ENCODE results near the gene NECAB2. TPM values are rescaled to one million over a fixed set of nuclear protein-coding genes. Genes with fewer than 3 reads are reported as not detected.

NECAB2 gene
- total and polyA plus RNA-seq, 2 of the 8 experiments (the other 6 are each of a cell fraction or from before 2014, with no cell fraction given), result 3.6 to 4.2 TPM

DNA sequence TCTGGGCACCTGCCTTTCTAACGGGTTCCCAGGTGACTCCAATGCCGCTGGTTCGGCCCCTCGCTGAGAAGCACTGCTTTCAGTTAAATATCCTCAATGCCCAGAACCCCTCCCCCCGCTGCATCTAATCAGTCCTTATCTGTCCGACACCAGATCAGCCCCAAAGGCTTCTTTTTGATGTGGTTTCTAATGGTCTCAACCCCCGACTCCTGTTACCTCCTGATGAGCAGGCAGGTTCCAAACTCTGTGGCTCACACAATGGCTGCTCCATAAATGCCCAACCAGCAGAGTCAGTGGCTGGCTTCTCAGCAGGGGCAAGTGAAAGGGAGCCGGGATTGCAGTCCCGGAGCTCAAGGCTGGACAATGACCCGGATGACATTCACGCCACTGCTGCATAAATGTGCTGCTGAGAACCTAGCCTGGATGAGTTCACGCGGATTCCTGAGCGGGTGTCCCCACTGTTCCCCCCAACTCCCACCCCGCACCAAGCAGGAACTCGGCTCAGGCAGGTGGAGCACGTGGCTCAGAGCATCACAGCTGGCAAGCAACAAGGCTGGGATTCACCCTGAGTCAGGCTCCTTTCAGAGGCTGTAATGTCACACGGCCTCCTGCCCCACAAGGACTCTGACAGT lies 75.6 kb downstream of the NECAB2 start:
- no peak for DNase-seq (ENCODE audit: low read depth in 1 of 2, low spot score in 2 of 2)
- Histone ChIP-seq H3K4me1 (replicated peaks in 1 of 4; ENCODE audit: control insufficient read depth in 3 of 4, insufficient read depth in 4 of 4, low read length in 3 of 4) (peaks cover 0 to 12% (median 9%) of the 10 kb centered on the region in 4 experiments; a peak in 6 of 7 replicates), H2BK20ac (ENCODE audit: low read length) (no peak overlapping the region), H3K9me3 (ENCODE audit: insufficient read depth in 2 of 2, low read depth in 1 of 2, low read length in 1 of 2) (no peaks in the 10 kb centered on the region), H3K18ac (ENCODE audit: extremely low read depth, low read length) (no peak overlapping the region), H4K20me1 (replicated peaks in 1 of 2; ENCODE audit: control insufficient read depth in 1 of 2, insufficient read depth in 2 of 2, low read length in 2 of 2) (no peaks in the 10 kb centered on the region), H2BK15ac (ENCODE audit: low read length) (no peak overlapping the region), H3K23me2 (ENCODE audit: low read depth, low read length) (no peaks in the 10 kb centered on the region), H2AK5ac (ENCODE audit: low read depth, low read length) (no peak overlapping the region), H3K23ac (ENCODE audit: insufficient read length) (no peak overlapping the region), H4K91ac (replicated peaks; ENCODE audit: insufficient read length, low read length) (no peak overlapping the region), H3K27me3 (replicated peaks in 1 of 4; ENCODE audit: control insufficient read depth in 3 of 4, extremely low read depth in 1 of 4, insufficient read depth in 3 of 4, low read length in 3 of 4) (no peaks in the 10 kb centered on the region; a peak in 1 of 7 replicates), H3K14ac (ENCODE audit: insufficient read length) (no peak overlapping the region), H3K4ac (replicated peaks; ENCODE audit: insufficient read length, low read depth, low read length) (no peak overlapping the region), H3K4me3 (ENCODE audit: extremely low read depth in 1 of 4, insufficient read depth in 2 of 4, low read depth in 3 of 4, low read length in 4 of 4) (0 out of 8 replicates have a peak overlapping the region, but pooled peaks of 1 of the 4 experiments have one; percentile 5), H2BK12ac (ENCODE audit: low read depth, low read length) (no peak overlapping the region), H3K4me2 (ENCODE audit: insufficient read depth in 1 of 2, low read depth in 2 of 2, low read length in 2 of 2) (no peak overlapping the region; a peak in 1 of 4 replicates), H2AFZ (ENCODE audit: low read length) (no peak overlapping the region), H3K27ac (ENCODE audit: low read depth, low read length) (no peak overlapping the region), H2BK120ac (replicated peaks; ENCODE audit: low read depth, low read length) (no peak overlapping the region), H3K36me3 (ENCODE audit: control insufficient read depth in 2 of 4, insufficient read depth in 4 of 4, low read length in 3 of 4) (no peaks in the 10 kb centered on the region), H3K79me2 (ENCODE audit: control insufficient read depth in 1 of 2, insufficient read depth in 2 of 2, low read length in 2 of 2) (no peaks in the 10 kb centered on the region), H3K79me1 (ENCODE audit: low read depth, low read length) (no peaks in the 10 kb centered on the region), H2BK5ac (ENCODE audit: low read depth, low read length) (no peak overlapping the region), H3K9ac (replicated peaks in 1 of 4; ENCODE audit: extremely low read depth in 1 of 4, low read depth in 3 of 4, low read length in 3 of 4) (no peak overlapping the region), H3K56ac (replicated peaks; ENCODE audit: insufficient read length, low read depth, low read length) (no peak overlapping the region), H4K8ac (ENCODE audit: extremely low read depth, insufficient read depth, low read length) (no peak overlapping the region; the same call in 1 of the 2 replicates), H4K5ac (ENCODE audit: insufficient read length, low read depth, low read length) (no peak overlapping the region)
- no peak for FAIRE-seq
- WGBS, 2 experiments (ENCODE audit: extremely low coverage in 1 of 2, insufficient coverage in 1 of 2, insufficient read length in 1 of 2, insufficient replicate concordance in 2 of 2, low coverage in 1 of 2, low lambda C conversion rate in 2 of 2, missing lambda C conversion rate in 1 of 2), result 82% methylated on average over 18 of the region's 18 CpGs; no CpG with 5 or more reads in 1 of the 2 experiments
- ChIA-PET POLR2A (ENCODE audit: partially characterized antibody) (interaction anchor here (0.9 to 2.2 kb wide), 6 partner anchors 12 to 90 kb away, joined by 3 to 10 read pairs (median 4); partner anchors contain the start of genes MBTPS1 and OSGIN1), CTCF (ENCODE audit: partially characterized antibody) (interaction anchor here (0.7 to 12.8 kb wide), 25 partner anchors 8 to 156 kb away, joined by 3 to 267 read pairs (median 6); partner anchors contain the start of genes MBTPS1 and OSGIN1)
